CD14-positive monocyte (primary cell): ENCODE results near the gene RPRD1A. TPM values are rescaled to one million over a fixed set of nuclear protein-coding genes. Genes with fewer than 3 reads are reported as not detected.
"Not testable (repeated sequence)": the region's sequence is repeated elsewhere in the genome, so short reads cannot be mapped to it uniquely, and the experiment has no call there.

Experiments
- DNase-seq, 3 donors: peaks; one replicate each; pipeline ENCODE4 v3.0.0-alpha.2; 2011 to 2022
- H2AFZ ChIP-seq: 2 replicates; pipeline ENCODE4 v1.6.0; 2012; ENCODE audit warnings: mild to moderate bottlenecking, low read depth, low read length, inconsistent platforms; ENCODE audit not compliant: insufficient read depth, poor library complexity, severe bottlenecking
- H3K27ac ChIP-seq, 2 donors: 1 replicate in 1 of 2; 2 replicates in 1 of 2; pipeline ENCODE4 v1.5.1; 2012 to 2013; ENCODE audit warnings: low read length in 2 of 2, control low read depth in 1 of 2, inconsistent platforms in 1 of 2, low read depth in 1 of 2, mild to moderate bottlenecking in 1 of 2
- H3K27me3 ChIP-seq, 2 donors: one replicate each; pipeline versions ENCODE4 v1.6.0 to v1.6.1; 2011 to 2013; ENCODE audit warnings: low read length in 2 of 2; ENCODE audit not compliant: control insufficient read depth in 2 of 2, insufficient read depth in 2 of 2
- H3K36me3 ChIP-seq, 2 donors: replicated peaks in 1 of 2; 1 replicate in 1 of 2; 2 replicates in 1 of 2; pipeline versions ENCODE4 v1.5.1 to v1.6.1; 2012 to 2013; ENCODE audit warnings: low read length in 2 of 2, control low read depth in 1 of 2, inconsistent platforms in 1 of 2, mild to moderate bottlenecking in 1 of 2; ENCODE audit not compliant: insufficient read depth in 2 of 2, control insufficient read depth in 1 of 2
- H3K4me1 ChIP-seq, 2 donors: 1 replicate in 1 of 2; 2 replicates in 1 of 2; pipeline versions ENCODE4 v1.5.1 to v1.6.1; 2012 to 2013; ENCODE audit warnings: low read length in 2 of 2, control low read depth in 1 of 2, inconsistent platforms in 1 of 2, mild to moderate bottlenecking in 1 of 2, moderate library complexity in 1 of 2; ENCODE audit not compliant: insufficient read depth in 2 of 2, control insufficient read depth in 1 of 2
- H3K4me2 ChIP-seq: replicated peaks from 2 replicates; pipeline ENCODE3; 2012; ENCODE audit warnings: low read length, moderate library complexity, mild to moderate bottlenecking; ENCODE audit not compliant: poor library complexity, severe bottlenecking; ENCODE audit errors: extremely low read depth
- H3K4me3 ChIP-seq, 3 experiments: fragments of 200-600 bp in 1 of 3; sonication (generic) in 1 of 3; replicated peaks in 1 of 3; 1 replicate in 2 of 3; 2 replicates in 1 of 3; pipeline ENCODE4 v1.5.1; 2011 to 2013; ENCODE audit warnings: low read length in 3 of 3, mild to moderate bottlenecking in 3 of 3, control low read depth in 2 of 3, low read depth in 2 of 3, inconsistent platforms in 1 of 3, moderate library complexity in 1 of 3
- H3K79me2 ChIP-seq: 2 replicates; pipeline ENCODE4 v1.6.0; 2012; ENCODE audit warnings: mild to moderate bottlenecking, control low read depth, inconsistent platforms, low read length, moderate library complexity; ENCODE audit not compliant: insufficient read depth
- H3K9ac ChIP-seq: 2 replicates; pipeline ENCODE4 v1.6.0; 2017; ENCODE audit warnings: low read length, mild to moderate bottlenecking; ENCODE audit not compliant: insufficient read depth, poor library complexity, severe bottlenecking
- H3K9me3 ChIP-seq, 2 donors: replicated peaks in 1 of 2; 1 replicate in 1 of 2; 2 replicates in 1 of 2; pipeline versions ENCODE4 v1.5.1 to v1.6.1; 2012 to 2013; ENCODE audit warnings: low read length in 2 of 2, control low read depth in 1 of 2; ENCODE audit not compliant: control insufficient read depth in 1 of 2, insufficient read depth in 1 of 2
- H4K20me1 ChIP-seq: 2 replicates; pipeline ENCODE4 v1.6.0; 2012; ENCODE audit warnings: mild to moderate bottlenecking, low read length, control low read depth, moderate library complexity; ENCODE audit not compliant: insufficient read depth
- H3K27ac Mint-ChIP-seq, 7 donors: one replicate each; pipeline ENCODE4 v1.8.0; 2020; ENCODE audit warnings: mild to moderate bottlenecking in 7 of 7, mixed read lengths in 7 of 7, moderate library complexity in 6 of 7, inconsistent platforms in 2 of 7
- H3K27me3 Mint-ChIP-seq, 3 donors: one replicate each; pipeline ENCODE4 v1.8.0; 2021 to 2022; ENCODE audit warnings: low read depth in 3 of 3, mild to moderate bottlenecking in 3 of 3, mixed read lengths in 3 of 3, moderate library complexity in 3 of 3, inconsistent platforms in 1 of 3
- H3K36me3 Mint-ChIP-seq, 2 donors: one replicate each; pipeline ENCODE4 v1.8.0; 2020; ENCODE audit warnings: mixed read lengths in 2 of 2, inconsistent platforms in 1 of 2, mild to moderate bottlenecking in 1 of 2
- H3K4me1 Mint-ChIP-seq: one replicate; pipeline ENCODE4 v1.8.0; 2020; ENCODE audit warnings: mild to moderate bottlenecking, mixed read lengths
- H3K4me3 Mint-ChIP-seq, 2 donors: one replicate each; pipeline ENCODE4 v1.8.0; 2020; ENCODE audit warnings: mild to moderate bottlenecking in 2 of 2, mixed read lengths in 2 of 2, moderate library complexity in 1 of 2
- H3K9me3 Mint-ChIP-seq, 7 donors: one replicate each; pipeline ENCODE4 v1.8.0; 2020 to 2022; ENCODE audit warnings: mixed read lengths in 7 of 7, mild to moderate bottlenecking in 6 of 7, moderate library complexity in 6 of 7, inconsistent platforms in 2 of 7
- CTCF ChIP-seq: fragments of 200-600 bp; IDR thresholded peaks from one replicate; pipeline ENCODE4 v1.8.0; 2022; ENCODE audit warnings: antibody characterized with exemption, mild to moderate bottlenecking
- WGBS: methylation state at CpG from one replicate; pipeline ENCODE4 v1.1.5; 2013; ENCODE audit warnings: missing lambda C conversion rate; ENCODE audit not compliant: insufficient coverage; 5-methylcytosine and 5-hydroxymethylcytosine counted together
- intact Hi-C, 2 donors: fragments of 100-400 bp; cut with micrococcal nuclease; formaldehyde crosslinking; loops; one replicate each; pipeline versions ENCODE4 v1.15.0 to v1.15.1; 2023
- polyA plus RNA-seq, 3 donors: library from polyadenylated mRNA; depleted of rRNA in 1 of 3; unstranded in 2 of 3; stranded (reverse) in 1 of 3; fragments of 300-500 nt in 2 of 3; fragments of >200 nt in 1 of 3; fragmentation: Illumina TruSeq in 2 of 3; gene quantifications; 1 replicate in 2 of 3; 2 replicates in 1 of 3; pipeline ENCODE4 v1.2.3, GENCODE V29; 2012 to 2021

The RPRD1A gene
- polyA plus RNA-seq, 3 donors = 10.0 to 30.3 (median 10.9) TPM

GRCh38 chr18:36073676-36074075 is 6.3 kb upstream of the RPRD1A start:
- no peak overlapping the region for H3K9ac ChIP-seq
- intact Hi-C loops = no loop called here

GRCh38 chr18:36072406-36072805 is 5.0 kb upstream of the RPRD1A start:
- H3K27ac Mint-ChIP-seq, H3K36me3 Mint-ChIP-seq, H3K4me3 ChIP-seq, H3K36me3 ChIP-seq, H2AFZ ChIP-seq, H3K9ac ChIP-seq, H3K27ac ChIP-seq, H3K79me2 ChIP-seq, H3K4me3 Mint-ChIP-seq, H3K27me3 Mint-ChIP-seq, intact Hi-C loops, H3K27me3 ChIP-seq, H3K9me3 Mint-ChIP-seq, DNase-seq, H3K9me3 ChIP-seq, H3K4me2 ChIP-seq, H4K20me1 ChIP-seq: not testable (repeated sequence)
- 97% methylated on average over 4 of the region's 8 CpGs for WGBS
- peaks cover 7 to 12% of the 10 kb centered on the region in 2 donors for H3K4me1 ChIP-seq
- peaks cover 15% of the 10 kb centered on the region for H3K4me1 Mint-ChIP-seq

More at GRCh38 chr18:36073676-36074075, 6.3 kb upstream of the RPRD1A start:
- DNase-seq = no peak
- no peak overlapping the region for H2AFZ ChIP-seq
- H3K27me3 Mint-ChIP-seq = peaks cover 5 to 7% (median 5%) of the 10 kb centered on the region in 3 donors
- H3K27ac ChIP-seq = no peak overlapping the region
- H3K27me3 ChIP-seq = no peaks in the 10 kb centered on the region
- no peak overlapping the region for H3K4me2 ChIP-seq
- H3K4me3 ChIP-seq = no peak overlapping the region
- no peak overlapping the region for H3K4me3 Mint-ChIP-seq
- H3K36me3 Mint-ChIP-seq = no peaks in the 10 kb centered on the region
- no peaks in the 10 kb centered on the region for H3K36me3 ChIP-seq
- H3K79me2 ChIP-seq = no peaks in the 10 kb centered on the region
- no peaks in the 10 kb centered on the region for H4K20me1 ChIP-seq
- H3K27ac Mint-ChIP-seq = peak overlapping the region in 2 of 7 donors; percentile 2 to 11
- no peak for TF ChIP-seq CTCF
- H3K9me3 ChIP-seq = no peaks in the 10 kb centered on the region
- no CpG with 5 or more reads among the region's 1 CpG for WGBS
- peaks cover 12% of the 10 kb centered on the region for H3K4me1 Mint-ChIP-seq
- peaks cover 7 to 12% of the 10 kb centered on the region in 2 donors for H3K4me1 ChIP-seq
- H3K9me3 Mint-ChIP-seq = peaks cover 0 to 13% (median 5%) of the 10 kb centered on the region in 7 donors
